NCI-H1436 (cell line): ENCODE results near the gene TMEM108.
A peak's percentile ranks its signal among the peaks of the same experiment; 100 is the strongest.

Source experiments
- DNase-seq: peaks from one replicate; lab custom pipeline; 2025; lab: John Stamatoyannopoulos, UW

Gene TMEM108

GRCh38 chr3:133162670-133163305 lies 124.6 kb downstream of the TMEM108 start:
- DNase-seq = peak; percentile 73

- no peak for DNase-seq
Measured at GRCh38 chr3:133167340-133168024, 129.3 kb downstream of the TMEM108 start.

GRCh38 chr3:133168025-133168401 lies 129.8 kb downstream of the TMEM108 start:
- no peak for DNase-seq

- peak; percentile 83 for DNase-seq
Measured at GRCh38 chr3:133169331-133170068, 131.3 kb downstream of the TMEM108 start.

DNA sequence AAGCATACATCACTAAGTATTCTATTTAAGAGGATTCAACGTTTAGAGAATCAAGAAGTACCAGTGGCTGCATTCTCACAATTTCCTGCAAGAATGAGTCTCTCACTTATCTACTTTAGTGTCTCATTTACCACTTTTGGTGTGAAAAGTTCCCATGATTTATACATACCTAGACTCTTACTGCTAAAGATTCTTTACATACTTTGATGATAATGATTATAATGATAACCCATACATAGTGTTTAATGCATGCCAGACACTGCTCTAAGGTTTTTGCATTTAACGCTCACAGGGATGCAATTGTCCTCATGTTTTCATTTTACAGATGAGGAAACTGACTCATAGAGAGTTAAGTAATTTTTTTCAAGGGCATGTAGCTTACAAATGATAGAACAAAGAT lies 133.6 kb downstream of the TMEM108 start:
- DNase-seq = no peak

DNA sequence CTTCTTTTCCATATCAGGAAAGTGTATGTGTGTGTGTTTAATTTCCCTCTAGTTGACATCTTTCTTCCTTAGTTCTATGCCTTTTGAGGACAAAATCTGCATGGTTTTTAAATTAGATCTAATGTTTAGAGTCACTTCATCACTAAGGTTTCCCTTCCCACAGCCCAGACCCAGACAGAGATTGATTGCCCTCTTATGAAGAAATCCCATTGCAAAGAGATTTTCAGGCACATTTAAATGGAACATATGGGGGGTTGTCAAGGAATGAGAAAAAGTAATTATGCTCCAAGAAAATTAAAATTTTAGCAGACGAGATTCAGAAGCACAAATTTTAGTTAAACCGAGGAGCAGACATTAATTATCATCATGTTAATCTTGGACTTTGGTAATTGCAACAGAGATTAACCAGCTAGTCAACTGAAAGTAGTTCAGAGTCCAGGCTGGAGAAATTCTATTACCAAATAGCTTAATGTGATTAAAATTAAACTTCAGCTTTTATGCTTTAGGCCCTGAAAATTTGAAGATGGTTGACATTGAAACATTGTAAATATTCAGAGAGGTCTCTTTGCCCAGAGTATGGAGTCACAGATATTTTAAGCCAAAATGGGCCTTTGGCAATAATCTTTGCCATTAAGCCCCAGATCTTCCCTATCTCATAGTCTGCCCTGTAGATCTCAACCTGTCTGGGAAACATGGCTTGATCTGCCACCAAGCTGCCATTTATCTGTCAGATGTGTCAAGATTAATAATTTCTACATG lies 143.4 kb downstream of the TMEM108 start:
- DNase-seq = no peak

- DNase-seq = no peak
Measured at GRCh38 chr3:133187870-133188379, 149.7 kb downstream of the TMEM108 start.

GRCh38 chr3:133188996-133189395 lies 150.8 kb downstream of the TMEM108 start:
- DNase-seq = no peak

DNA sequence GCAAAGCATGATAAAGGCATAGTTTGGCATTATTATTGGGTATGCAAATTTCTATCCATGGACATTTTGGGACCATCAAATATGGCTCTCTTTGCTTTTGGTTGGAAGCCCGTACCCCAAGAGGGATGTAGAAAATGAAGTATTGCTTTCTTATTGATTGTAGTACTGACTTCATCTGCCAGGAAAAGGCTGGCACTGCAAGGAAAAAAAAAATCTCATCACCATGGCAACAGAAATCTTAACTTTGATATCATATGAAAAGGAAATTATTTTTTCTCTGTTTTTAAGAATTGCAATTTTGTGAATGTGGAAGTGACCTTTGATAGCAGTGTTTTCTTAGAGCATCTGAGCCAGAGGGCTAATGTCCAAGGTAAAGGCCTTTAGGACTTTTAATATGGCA lies 151.7 kb downstream of the TMEM108 start:
- no peak for DNase-seq

GRCh38 chr3:133191818-133192217 lies 153.6 kb downstream of the TMEM108 start:
- DNase-seq = no peak

DNA sequence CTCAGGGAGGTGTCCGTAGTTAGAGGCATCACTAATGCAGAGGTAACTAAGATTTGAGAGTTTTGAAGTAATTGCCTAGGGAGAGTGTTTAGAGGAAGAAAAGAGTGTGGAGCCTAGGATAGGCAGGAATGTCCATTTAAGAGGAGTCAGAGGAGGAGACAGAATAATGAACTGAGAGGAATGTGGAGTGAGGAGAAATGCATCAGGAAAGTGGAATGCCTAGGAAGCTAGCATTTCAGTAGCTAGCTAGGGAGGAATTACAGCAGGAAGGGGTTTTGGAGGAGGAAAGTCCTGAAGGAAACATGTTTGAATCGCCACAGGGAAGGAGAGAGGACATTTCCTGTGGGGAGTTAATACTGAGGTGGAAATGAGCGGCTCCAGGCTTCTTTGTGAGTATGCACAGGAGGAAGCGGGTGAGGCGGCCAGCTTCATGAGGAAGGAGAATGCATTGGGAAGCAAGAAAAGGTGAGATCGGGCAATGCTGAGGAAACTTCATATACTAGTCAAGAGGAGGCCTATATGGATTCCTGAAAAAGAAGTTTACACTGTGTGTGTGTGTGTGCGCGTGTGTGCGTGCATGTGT lies 154.3 kb downstream of the TMEM108 start:
- DNase-seq = no peak

GRCh38 chr3:133192967-133193366 lies 154.8 kb downstream of the TMEM108 start:
- no peak for DNase-seq

DNA sequence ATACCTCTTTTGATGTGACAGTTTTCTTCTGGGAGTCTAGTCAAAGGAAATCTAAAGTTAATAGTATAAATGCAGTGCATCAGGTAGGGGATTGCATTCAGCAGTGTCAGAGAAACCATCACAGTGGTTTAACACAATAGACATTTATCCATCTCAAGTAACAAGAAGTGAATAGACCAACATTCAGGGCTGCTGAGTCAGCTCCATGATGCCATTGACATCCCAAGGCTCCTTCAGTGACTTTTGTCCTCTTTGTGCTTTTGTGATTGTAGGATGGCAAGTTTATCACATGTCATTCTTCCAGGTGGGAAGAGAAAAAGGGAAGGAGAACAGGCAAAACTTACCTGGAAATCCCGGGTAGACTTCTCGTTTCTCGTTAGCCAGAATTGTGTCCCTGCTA lies 158.3 kb downstream of the TMEM108 start:
- no peak for DNase-seq

DNA sequence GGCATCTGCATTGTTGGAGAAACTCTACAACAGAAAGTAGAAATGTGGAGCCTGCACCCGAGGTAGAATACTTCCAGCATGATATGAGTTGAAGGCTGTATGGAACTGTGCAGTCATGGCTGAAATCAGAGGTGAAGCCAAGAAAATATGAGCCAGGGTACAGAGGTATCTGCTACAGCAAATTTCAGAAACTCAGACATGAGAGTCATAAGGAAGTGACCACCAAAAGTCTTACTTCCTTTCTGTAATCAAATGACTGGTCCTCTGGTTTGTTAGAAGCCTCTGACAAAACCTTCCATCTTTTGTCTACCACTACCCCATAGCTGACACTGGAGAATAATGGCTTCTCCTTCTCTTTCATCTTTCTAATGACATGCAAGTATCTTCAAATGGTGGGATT lies 159.4 kb downstream of the TMEM108 start:
- DNase-seq = no peak

GRCh38 chr3:133206921-133207320 lies 168.7 kb downstream of the TMEM108 start:
- DNase-seq = no peak

GRCh38 chr3:133208184-133208583 lies 170.0 kb downstream of the TMEM108 start:
- DNase-seq = no peak

- no peak for DNase-seq
Measured at GRCh38 chr3:133209871-133210550, 171.8 kb downstream of the TMEM108 start.

DNA sequence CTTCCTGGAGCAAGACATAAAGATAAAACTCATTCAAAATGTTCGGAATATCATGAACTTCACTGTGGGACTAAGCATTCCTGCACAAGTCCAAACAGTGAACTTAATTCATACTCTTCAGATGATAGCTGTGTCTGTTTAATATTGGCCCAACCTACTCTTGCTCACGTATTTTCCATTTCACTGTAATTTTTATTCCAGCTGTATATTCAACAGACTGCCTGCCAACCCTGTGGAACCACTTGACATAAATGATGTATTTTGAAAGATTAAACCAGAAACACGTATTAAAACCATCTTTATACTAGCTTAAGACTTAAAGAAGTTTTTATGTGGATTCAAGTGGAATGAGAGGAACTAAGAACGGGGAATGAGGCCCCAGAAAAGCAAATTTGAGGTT lies 172.5 kb downstream of the TMEM108 start:
- DNase-seq = no peak

GRCh38 chr3:133211449-133211848 lies 173.3 kb downstream of the TMEM108 start:
- peak; percentile 76 for DNase-seq

DNA sequence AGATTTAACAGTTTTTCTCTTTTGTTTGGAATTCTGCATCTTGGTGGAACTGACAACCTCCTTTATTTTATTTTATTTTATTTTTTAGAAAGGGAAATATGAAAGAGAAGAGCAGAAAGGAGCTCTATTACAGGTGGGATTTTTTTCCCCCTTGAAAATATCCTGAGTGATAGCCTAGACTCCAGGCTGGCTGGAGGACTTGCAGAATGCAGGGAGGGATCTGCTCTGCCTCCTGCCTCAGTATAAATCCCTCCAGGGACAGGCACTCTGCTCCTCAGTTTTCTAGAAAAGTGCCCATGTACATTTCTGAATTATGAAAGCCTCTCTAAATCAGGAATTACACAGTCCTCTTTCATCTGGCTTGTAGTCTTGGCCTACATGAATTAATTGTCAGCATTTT lies 173.7 kb downstream of the TMEM108 start:
- DNase-seq = peak; percentile 56

DNA sequence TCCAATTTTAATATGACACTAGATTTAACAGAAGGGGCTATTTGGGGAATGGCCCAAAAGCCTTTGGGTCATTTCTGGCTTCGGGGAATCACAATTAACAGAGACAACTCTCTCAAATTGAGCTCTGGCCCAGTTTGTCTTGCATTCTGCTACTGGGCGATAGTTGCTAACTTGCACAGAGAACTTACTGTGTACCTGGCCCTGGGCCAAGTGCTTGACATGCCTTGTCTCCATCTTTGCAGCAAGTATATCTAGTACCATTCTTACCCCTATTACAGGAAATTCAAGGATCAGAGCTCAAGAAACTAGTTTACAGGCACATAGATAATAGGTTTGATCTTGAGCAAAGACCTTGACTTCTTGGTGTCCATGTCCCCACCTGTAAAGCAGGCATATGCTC lies 175.7 kb downstream of the TMEM108 start:
- no peak for DNase-seq
